GM21423 (cell line): ENCODE results near the gene WIPF1.
A peak's percentile ranks its signal among the peaks of the same experiment; 100 is the strongest.

ENCODE experiments used
- ATAC-seq: cut with Tn5 transposase; IDR thresholded peaks from one replicate; pipeline ENCODE4 v1.9.1; 2021; ENCODE audit warnings: mild to moderate bottlenecking, moderate library complexity; ENCODE audit not compliant: unreplicated experiment

WIPF1 gene

GRCh38 chr2:174623106-174623637, 25.6 kb upstream of the WIPF1 start:
- ATAC-seq: no peak

DNA sequence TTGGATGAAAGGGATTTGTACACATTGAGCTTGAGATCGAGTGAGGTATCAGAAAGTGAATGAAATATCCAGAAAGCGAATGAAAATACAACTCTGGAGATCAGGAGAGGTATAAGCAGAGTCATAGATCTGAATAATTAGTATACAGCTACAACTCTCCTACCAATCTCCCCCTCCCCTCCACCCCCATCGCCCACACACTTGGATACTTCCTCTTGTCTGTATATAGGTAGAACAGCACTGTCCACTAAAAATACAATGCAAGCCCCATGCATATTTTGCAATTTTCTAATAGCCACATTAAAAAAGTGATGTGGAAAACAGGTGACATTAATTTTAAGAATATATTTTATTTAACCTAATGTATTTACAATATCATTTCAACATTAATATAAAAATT, 23.7 kb upstream of the WIPF1 start:
- no peak for ATAC-seq

- no peak for ATAC-seq
Measured at GRCh38 chr2:174618179-174618578, 20.6 kb upstream of the WIPF1 start.

DNA sequence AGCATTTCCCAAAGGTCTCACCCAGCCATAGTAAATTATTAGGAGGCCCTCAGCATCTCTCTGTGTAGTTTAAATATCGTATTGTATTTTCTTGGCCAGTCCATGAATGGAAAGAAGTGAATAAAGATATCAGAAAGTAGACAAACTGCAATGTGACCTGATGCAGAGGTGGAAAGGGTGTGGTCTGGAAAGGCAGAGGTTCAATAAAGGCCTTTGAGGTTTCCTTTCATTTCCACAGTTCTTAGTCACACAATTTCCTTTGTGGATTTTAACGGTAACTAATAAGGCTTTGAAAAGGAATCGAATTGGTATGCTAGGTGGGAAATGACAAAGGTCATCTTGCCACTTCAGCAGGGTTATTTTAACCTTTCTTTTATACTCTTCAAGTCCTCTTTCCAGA, 20.1 kb upstream of the WIPF1 start:
- no peak for ATAC-seq

GRCh38 chr2:174617120-174617519, 19.5 kb upstream of the WIPF1 start:
- no peak for ATAC-seq

DNA sequence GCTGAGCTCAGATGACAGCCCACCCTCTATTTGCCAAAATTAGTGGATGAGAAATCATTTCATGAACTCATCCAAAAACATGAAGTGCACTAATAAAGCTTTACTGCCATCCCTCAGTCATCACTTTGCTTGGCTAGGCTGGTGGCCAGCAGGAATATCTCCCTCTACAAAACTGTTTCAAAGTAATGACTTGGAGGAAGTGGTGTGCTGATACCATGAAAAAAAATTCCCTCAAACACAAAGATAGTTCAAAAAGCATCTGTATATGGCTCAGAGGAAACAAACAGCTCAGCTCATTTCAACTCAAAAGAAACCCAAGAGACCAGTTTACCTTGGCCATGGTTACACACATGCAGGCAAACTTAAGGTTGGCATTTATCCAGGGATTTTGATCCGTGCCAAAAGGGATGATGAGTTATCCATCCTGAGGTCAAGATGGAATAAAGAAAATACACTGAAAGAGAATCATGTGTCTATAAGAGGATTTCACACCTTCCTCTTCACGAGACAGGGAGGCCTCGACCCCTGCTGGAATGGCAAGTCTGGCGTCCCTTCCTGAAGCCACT, 18.4 kb upstream of the WIPF1 start:
- no peak for ATAC-seq

GRCh38 chr2:174614261-174614660, 16.7 kb upstream of the WIPF1 start:
- no peak for ATAC-seq

- no peak for ATAC-seq
Measured at GRCh38 chr2:174613531-174613930, 15.9 kb upstream of the WIPF1 start.

DNA sequence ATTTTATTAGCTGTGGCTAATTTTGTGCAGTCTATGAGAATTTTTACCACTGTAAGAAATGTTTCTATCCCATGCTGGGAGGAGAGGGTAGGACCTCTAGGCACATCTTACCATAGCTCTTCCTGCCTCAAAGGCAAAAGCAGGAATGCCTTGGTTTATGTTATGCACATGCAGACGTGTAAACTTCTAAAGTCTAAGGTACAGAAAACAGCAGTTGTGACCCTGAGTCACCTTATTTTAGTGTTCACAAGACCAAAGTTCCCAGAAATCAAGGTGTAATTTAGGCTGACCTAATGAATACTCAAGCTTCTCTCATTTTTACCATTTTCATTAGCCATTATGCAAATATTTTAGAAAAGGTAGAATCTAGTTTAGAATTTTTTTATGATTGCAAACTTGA, 15.4 kb upstream of the WIPF1 start:
- ATAC-seq: no peak

DNA sequence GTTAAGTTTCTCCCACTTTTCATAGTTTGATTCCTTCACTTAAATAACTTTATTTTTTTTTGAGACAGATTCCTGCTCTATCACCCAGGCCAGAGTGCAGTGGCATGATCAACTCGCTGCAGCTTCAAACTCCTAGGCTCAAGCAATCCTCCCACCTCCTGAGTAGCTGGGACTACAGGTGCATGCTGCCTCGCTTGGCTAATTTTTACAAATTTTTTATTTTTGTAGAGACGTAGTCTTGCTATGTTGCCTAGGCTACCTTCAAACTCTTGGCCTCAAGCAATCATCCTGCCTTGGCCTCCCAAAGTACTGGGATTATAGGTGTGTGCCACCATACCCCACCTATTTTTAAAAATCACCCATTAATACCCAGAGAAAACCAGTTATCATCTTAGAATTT, 14.2 kb upstream of the WIPF1 start:
- ATAC-seq: no peak

DNA sequence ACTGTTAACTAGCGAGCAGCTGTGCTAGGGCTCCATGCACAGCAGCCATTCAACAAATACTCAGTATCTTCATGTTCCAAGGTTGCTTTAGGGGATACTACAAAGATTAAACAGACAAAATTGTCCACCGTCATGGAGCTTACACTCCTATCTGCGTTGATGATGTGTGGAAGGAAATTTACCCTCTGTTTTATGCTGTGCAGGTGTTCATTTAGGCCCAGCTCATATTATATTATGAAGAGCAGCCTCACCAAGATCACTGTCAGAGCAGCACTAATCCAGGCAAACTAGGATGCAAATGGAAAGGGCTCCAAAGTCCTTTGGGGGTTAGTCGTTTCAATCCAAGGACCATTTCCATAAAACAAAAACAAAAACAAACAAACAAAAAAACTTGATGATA, 13.4 kb upstream of the WIPF1 start:
- no peak for ATAC-seq

DNA sequence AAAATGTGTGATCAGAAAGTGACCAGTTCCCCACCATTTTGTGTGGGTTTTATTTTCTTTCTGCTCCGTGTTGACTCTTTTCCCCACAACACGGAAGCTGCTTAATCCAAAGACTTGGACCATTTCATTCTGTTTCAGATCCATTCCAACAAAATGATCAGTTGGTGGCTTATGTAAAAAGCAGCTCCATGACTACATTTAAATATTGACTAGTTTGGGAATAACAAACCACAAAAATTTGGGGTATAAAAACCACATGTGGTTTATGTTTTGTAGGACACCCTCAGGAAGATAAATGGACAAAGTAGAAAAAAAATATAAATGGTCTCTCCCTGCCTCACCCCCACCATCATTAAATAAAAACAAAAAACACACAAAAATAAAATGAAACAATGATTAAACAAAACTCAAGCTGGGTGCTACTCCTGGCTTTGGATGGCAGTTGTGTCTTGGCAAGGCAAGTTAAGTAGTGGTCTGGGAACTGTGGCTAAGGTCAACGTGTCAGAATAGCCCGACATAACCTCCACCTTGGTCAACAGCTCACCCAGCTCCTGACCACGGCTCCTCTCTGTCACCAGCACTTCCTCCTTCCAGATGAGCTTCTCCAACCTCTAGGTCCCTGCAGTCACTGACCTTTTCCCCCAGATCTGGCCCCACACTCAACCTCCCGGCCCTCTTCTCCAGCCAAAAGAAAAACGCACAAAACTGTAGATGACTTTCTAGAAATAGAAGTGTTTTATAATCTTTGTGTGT, 12.8 kb upstream of the WIPF1 start:
- ATAC-seq: peak; percentile 29

GRCh38 chr2:174609261-174609660, 11.7 kb upstream of the WIPF1 start:
- ATAC-seq: no peak

DNA sequence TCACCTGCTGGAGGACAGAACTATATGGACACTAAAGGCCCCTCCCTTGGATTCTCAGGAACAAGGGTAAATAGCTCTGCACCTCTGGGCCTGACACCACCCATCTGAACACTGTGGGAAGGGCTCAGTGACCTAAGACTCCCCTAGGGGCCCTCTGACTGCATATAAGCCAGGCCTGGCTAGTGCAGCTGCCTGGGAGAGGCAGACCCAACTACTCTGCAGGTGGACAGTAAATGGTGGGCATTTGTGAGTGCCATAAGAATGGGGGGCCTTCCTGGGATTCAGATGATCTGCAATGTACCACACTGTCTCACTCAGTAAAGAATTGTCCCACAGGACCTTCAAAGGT, 11.2 kb upstream of the WIPF1 start:
- ATAC-seq: peak; percentile 42

DNA sequence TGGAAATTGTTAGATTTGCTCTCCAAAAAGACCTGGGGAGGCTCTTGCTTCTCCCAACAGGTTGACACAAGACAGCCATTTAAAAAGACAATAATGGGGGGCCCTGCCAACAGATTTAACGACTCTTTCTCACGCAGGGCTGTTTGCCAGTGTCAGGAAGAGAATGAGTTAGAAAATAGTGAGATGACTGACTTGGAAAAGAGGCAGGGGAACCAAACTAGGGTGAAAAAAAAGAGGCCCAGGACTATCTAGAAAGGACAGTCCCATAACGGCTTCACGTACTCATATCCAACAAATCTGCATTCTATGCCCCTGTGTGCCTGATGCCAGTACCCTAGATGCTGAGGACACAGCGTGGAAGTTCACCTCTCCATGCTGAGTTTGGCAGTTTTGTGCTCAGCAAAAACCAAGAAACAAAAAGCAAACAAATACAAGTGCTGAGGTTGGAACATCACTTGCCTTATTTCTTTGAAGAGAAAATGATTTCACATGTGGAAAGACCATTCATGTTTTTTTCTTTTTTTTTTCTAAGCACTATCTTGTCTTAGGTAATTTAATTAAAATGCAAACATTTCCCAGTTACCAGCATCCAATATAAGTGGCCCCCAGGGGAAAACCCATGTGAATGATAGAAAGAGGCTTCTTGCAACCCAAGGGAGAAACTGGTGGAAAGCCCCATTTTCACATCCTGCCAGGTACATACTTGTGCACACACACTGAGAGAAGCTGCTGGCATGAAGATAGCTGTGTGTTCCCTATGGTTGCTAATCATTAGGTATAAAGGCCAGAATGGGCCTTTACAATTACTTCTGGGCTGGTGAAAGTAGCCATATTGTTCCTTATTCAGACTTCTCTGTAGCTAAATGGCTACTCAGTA, 10.6 kb upstream of the WIPF1 start:
- ATAC-seq: peak; percentile 73

GRCh38 chr2:174607584-174607983, 10.0 kb upstream of the WIPF1 start:
- ATAC-seq: no peak

DNA sequence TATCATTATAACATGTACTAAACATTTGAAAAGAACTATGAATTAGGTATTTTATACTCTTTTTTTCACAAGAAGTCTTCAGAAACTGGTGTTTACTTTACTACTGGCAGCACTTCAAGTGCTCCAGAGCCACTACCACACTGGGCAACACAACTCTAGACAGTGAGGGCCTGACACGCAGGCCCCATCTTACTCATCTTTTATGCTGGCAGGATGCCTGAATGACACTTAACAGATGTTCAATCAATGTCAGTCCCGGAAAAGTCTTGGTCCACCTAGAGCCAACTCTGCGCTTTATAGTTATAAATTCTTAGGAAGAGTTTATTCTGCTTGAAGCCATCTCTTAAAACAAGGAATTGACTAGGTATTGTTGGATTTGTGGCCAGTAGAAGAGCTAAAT, 8.7 kb upstream of the WIPF1 start:
- ATAC-seq: no peak

DNA sequence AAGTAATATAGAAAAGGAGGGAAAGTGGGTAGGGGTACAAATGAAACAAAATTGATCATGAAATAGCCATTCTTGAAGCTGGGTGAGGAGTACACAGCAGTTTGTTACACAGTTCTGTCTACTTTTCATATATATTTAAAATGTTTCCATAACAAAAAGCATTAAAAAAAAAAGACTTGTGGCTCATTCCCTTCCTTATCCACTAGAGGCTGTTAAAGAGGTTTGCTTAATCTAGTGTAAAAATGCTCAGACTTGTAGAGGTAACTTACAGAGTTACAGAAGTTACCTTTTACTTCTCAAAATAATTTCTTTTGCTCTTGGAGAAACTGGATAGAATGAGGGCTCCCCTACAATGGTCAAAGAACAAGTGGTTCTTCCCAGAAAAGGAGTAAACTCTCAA, 8.1 kb upstream of the WIPF1 start:
- no peak for ATAC-seq

- ATAC-seq: no peak
Measured at GRCh38 chr2:174603280-174603679, 5.7 kb upstream of the WIPF1 start.

DNA sequence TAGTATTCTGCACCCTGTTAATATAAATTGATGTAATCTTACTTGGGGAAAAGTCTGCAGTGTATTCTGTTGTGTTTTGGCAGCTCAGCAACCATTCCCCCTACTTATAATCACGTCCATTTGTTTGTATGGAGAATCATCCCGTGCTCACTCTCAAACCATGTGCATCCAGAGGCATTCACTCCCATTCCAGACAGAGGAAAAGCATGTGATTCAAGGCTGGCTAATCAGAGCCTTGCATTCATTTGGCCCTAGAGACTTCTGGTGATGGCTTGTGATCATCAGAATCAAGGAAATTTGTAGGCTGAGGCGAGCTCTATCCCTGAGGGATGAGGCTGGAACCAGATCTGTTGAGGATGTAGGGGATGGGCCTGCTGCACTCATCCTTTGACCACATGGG, 5.1 kb upstream of the WIPF1 start:
- ATAC-seq: no peak

DNA sequence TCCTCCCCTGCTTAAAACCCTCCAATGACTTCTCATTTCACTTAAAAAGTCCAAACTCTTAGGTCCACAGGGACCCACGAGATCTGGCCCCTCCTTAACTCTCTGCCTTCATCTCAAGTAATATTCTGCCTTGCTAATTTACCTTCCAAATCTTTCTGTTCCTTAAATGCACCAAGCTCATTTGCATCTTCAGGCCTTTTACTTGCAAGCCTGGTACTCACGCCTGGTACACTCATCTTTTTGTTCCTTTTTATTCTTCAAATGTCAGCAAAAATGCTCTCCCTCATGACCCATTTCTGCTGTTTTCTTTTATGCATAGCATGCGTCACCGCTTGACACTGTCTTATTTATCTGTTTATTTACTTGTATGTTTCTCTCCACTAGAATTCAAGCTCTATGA, 2.7 kb upstream of the WIPF1 start:
- ATAC-seq: peak; percentile 38
